ENCODE data around the gene OR6N2. TPM values are rescaled to one million over a fixed set of nuclear protein-coding genes. Genes with fewer than 3 reads are reported as not detected.

OR6N2 gene
- total RNA-seq, 1 donor from 2014 or later = not detected

DNA sequence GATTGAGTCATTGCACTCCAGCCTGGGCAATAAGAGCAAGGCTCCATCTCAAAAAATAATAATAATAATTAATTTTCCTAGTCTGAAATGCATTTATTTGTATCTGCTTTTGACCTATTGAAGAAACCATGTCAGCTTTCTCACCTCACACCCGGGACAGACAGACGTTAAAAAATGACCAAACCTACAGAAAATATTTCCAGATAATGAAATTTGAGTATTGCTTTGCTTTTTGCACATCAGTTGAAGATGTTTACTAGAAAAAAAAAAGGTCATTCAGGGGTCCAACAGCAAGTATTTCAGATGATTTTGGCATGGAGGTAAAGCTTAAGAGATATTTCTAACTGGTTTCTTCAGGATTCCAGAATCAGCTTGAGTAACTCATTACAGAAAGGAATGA is 26.6 kb downstream of the OR6N2 start, which contains the start of gene OR6K6:
OR6K6 (plus strand) TSS at position 301 of the 400 bp plus-strand sequence. CDS start 168 bp downstream, outside the sequence.
- DNase-seq (ENCODE audit: low read depth, low spot score) = no peak

DNA sequence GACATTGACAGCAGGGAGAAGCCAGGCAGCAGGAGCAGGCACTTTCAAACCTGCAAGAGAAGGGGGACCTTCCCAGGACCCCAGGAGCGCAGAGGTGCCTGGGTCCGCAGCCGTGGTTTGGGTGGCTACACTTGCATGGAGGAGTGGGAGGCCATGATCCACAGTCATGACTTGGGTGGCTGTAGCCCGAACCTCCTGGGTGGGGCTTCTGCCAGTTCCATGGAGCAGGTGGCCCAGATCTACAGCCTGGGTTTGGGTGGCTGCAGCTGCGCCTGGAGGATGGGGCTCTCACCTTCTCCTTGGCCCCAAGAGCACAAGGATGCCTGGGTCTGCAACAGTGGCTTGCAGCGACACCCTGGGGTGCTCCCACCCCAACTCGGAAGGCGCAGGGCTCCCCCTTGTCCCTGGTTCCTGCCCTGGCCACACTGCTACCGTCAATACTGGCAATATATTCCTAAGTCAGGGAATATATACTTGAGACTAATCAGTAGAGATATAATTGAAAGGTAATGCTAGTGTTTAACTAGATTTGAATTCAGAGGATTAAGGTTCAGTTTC is 28.8 kb downstream of the OR6N2 start:
- no peak for DNase-seq (ENCODE audit: low read depth, low spot score)

DNA sequence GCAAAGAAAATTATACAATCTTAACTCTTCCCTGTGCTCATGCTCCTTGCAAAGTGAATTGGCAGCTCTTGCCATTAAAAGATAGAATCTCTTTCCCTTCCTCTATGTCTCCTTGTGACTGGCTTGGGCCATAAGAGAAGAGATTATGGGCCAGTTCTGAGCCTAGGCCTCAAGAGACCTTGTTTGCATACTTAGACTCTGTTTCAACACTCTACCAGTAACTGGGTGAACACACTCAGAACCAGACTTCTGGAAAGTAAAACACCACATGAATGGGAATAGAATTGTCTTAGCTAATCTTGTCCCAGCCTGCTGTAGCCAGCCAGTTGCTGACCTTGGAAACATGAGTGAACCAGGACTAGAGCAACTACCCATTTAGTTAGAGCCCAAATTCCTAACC is 45.2 kb downstream of the OR6N2 start:
- no peak for DNase-seq (ENCODE audit: low read depth, low spot score)

DNA sequence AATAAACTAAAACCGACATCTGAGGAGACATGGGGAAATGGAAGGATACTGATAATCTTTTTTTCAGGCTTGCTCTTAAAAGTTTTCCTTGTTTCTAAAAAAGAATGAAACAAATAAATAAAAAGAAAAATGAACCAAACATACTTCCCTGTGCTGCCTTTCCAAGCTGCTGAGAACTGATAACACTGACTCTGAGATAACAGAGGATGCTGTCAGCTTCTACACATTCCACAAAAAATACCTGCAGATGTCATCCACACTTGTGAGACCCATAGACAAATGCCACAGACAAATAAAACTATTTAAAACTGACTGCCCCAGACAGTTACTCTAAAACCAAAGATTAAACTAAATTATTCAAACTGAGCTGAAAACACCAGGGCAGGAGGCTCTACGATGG is 48.5 kb downstream of the OR6N2 start:
- no peak for DNase-seq (ENCODE audit: low read depth, low spot score)

DNA sequence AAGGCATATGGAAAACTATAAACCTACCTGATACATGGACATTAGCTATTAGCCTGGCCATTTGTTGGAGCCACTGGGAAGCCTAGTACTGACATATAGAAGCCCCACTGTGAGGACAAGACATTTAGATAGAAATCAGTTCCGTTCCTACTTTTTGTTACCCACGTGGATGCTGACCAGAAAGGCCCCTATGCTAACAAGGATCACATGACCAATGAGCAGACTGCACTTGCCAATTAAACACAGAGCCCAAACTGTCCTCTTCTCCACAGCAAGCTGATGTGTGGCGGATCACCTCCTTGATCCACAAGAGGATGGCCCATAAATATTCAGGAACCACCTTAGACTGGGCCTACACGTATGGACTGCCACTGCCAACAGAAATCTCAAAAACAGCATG is 49.3 kb downstream of the OR6N2 start:
- no peak for DNase-seq (ENCODE audit: low read depth, low spot score)

DNA sequence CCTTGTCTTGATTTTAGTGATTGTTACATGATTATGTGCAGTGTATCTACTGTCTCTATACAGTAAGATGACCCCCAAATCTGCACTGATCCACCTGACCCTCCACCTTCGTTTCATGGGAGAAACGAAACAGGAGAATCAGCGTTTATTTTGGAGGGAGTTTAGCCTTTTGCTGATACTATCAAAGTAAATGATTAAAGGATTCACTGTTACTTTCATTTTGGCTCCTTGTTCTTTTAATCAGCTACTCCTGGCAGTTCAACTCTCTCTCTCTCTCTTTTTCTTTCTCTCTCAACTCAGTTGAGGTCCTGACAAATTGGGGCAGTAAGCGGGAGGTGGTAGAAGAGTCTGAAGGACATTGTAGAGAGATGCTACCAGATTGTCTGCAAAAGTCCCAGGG is 50.6 kb downstream of the OR6N2 start:
- DNase-seq (ENCODE audit: low read depth, low spot score) = no peak

DNA sequence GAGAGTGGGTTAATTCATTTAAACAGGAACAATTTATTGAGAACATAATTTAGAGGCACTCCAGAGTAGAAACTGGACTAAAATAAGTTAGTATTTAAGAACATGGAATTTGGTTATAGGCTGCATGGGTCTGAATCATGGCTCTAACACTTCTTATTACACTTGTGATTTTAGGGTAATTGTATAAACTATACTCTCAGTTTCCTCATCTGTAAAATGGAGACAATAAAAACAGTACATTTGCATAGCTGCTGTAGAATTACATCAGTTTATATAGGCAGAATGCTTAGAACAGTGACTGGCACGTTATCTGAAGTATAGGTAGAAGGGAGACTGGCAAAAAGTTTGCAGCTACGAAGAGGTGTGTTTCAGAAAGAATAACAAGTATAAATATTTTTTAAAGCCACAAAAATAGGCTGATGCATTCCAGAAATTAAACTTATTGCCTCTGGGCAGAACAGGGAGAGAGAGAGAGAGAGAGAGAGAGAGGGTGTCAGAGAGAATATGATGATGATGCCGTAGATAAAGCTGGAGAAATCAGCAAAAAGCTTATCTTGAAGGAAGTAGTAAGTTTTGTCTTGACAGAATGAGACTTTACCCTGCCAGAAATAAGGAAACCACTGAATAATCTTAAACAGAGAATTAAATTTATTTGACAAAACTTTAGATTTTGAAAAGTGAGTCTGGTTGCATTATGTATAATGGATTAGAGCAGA is 52.3 kb downstream of the OR6N2 start:
- DNase-seq (ENCODE audit: low read depth, low spot score) = no peak

DNA sequence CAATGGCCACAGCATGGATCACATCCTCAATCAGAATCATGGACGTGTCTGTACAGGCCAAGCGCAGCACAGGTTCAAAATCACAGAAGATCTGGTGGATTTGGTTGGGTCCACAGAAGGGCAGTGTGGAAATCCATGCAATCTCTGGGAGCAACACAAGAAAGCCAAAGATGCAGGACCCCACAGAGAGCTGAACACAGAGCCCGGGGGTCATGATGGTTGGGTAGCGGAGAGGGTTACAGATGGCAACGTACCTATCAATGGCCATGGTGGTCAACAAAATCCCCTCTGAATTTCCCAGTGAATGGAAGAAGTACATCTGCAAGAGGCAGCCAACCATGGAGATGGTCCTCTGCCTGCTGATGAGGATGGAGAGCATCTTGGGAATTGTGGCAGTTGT is 56.6 kb downstream of the OR6N2 start:
- DNase-seq (ENCODE audit: low read depth, low spot score) = no peak

Other genes with a start within 250 kb of the OR6N2 start
- gene OR6Y1, start 226.8 kb downstream of the OR6N2 start, total RNA-seq = not detected in 2 replicates
- gene OR6P1, start 210.6 kb downstream of the OR6N2 start, total RNA-seq = not detected in 2 replicates
- gene OR10X1, start 201.3 kb downstream of the OR6N2 start, total RNA-seq = not detected in 2 replicates
- gene OR10Z1, start 175.9 kb downstream of the OR6N2 start, total RNA-seq = not detected in 2 replicates
- gene SPTA1, start 94.5 kb downstream of the OR6N2 start, total RNA-seq = 0.13 and 0.14 TPM in 2 replicates
- not detected in 2 replicates for gene OR6K2, start 80.6 kb downstream of the OR6N2 start, total RNA-seq
- not detected in 2 replicates for gene OR6K3, start 60.5 kb downstream of the OR6N2 start, total RNA-seq
- gene OR6K6, start 26.5 kb downstream of the OR6N2 start, total RNA-seq = not detected in 2 replicates
- gene OR6N1, start 9.0 kb downstream of the OR6N2 start, total RNA-seq = not detected in 2 replicates
- not detected in 2 replicates for gene MNDA, start 50.1 kb upstream of the OR6N2 start, total RNA-seq
- gene PYHIN1, start 150.3 kb upstream of the OR6N2 start, total RNA-seq = not detected in 2 replicates
- gene IFI16, start 228.7 kb upstream of the OR6N2 start, total RNA-seq = 117 and 121 TPM in 2 replicates

Measured in pulmonary artery endothelial cell (primary cell).